Measurements from ENCODE around the gene RSPH1.

Gene RSPH1

GRCh38 chr21:42423685-42424084 lies 72.3 kb downstream of the RSPH1 start:
- no peak for DNase-seq

GRCh38 chr21:42423197-42423675 lies 72.8 kb downstream of the RSPH1 start:
- DNase-seq: no peak

Data from eye (tissue), 1 donor.